Measurements from ENCODE around the gene MLF2. TPM values are rescaled to one million over a fixed set of nuclear protein-coding genes. Genes with fewer than 3 reads are reported as not detected.
A peak's percentile ranks its signal among the peaks of the same experiment; 100 is the strongest.

Gene MLF2
- total RNA-seq, 1 experiment from 2014 or later = 309 TPM

- TF ChIP-seq ZNF274 (IDR thresholded peaks at IDR 0.05; ENCODE audit: low read depth, low read length) (no peak), MAX (IDR thresholded peaks at IDR 0.05) (no peak), CEBPB (IDR thresholded peaks at IDR 0.05; ENCODE audit: low read depth) (no peak), POLR2A (IDR thresholded peaks at IDR 0.05; ENCODE audit: borderline replicate concordance, extremely low read depth, insufficient read depth, insufficient read length) (no peak)
- no peaks in the 10 kb centered on the region for H3K27me3 ChIP-seq (ENCODE audit: insufficient read depth, low read length)
- intact Hi-C loops (cut with micrococcal nuclease) = loop anchor here (2.0 kb wide), 1 partner anchor 15 kb away; the partner anchor contains the start of gene MLF2
- peak overlapping the region; percentile 85 to 90 for H3K4me3 ChIP-seq (replicated peaks in 1 of 2; ENCODE audit: low read depth in 1 of 2, low read length in 2 of 2)
- H2AFZ ChIP-seq (ENCODE audit: low read depth, low read length, poor library complexity, severe bottlenecking) = no peak overlapping the region
- H3K4me2 ChIP-seq (ENCODE audit: low read length) = peak overlapping the region; percentile 95
- ChIA-PET POLR2A (interaction anchor here (1.0 to 3.0 kb wide), 6 partner anchors 13 to 195 kb away, joined by 3 to 41 read pairs (median 13); partner anchors contain the start of genes CDCA3, COPS7A, MLF2 and USP5), RAD21 (ENCODE audit: low non-redundant PET in 1 of 2, low total read pairs in 2 of 2, uncharacterized antibody in 2 of 2, unreplicated experiment in 2 of 2) (no interaction called here), CTCF (interaction anchor here (1.0 to 3.0 kb wide), 7 partner anchors 10 to 85 kb away, joined by 3 to 53 read pairs (median 3); partner anchors contain the start of genes MLF2, P3H3 and USP5)
- DNase-seq (ENCODE audit: low read depth, low spot score) (no peak), ATAC-seq (no peak)
- no peaks in the 10 kb centered on the region for H3K9me3 ChIP-seq (ENCODE audit: control insufficient read depth in 1 of 2, insufficient read depth in 1 of 2, low read depth in 1 of 2, low read length in 2 of 2)
- peaks cover 29% of the 10 kb centered on the region for H3K79me2 ChIP-seq (ENCODE audit: insufficient read depth, low read length)
- BruUV-seq (replicated peaks) = no TSS peak
- H3K9me2 ChIP-seq (ENCODE audit: insufficient read depth) = no peaks in the 10 kb centered on the region
- peak overlapping the region; percentile 84 for H3K9ac ChIP-seq (ENCODE audit: low read length)
- H3K36me3 ChIP-seq (ENCODE audit: control insufficient read depth in 1 of 2, insufficient read depth in 2 of 2, low read length in 2 of 2) = peaks cover 9 to 13% of the 10 kb centered on the region in 2 experiments; a peak in 3 of 4 replicates
- peaks cover 45 to 75% of the 10 kb centered on the region in 2 experiments for H3K4me1 ChIP-seq (ENCODE audit: control insufficient read depth in 1 of 2, insufficient read depth in 2 of 2, low read length in 2 of 2)
- no peaks in the 10 kb centered on the region for H4K20me1 ChIP-seq (ENCODE audit: insufficient read depth)
- peak overlapping the region; percentile 72 for H3K27ac ChIP-seq (ENCODE audit: low read depth, low read length)
These were observed 14.7 kb upstream of the MLF2 start for GRCh38 chr12:6767353-6768319.

GRCh38 chr12:6766651-6767349, 13.9 kb upstream of the MLF2 start:
- Histone ChIP-seq H3K9me3 (ENCODE audit: control insufficient read depth in 1 of 2, insufficient read depth in 1 of 2, low read depth in 1 of 2, low read length in 2 of 2) (no peaks in the 10 kb centered on the region), H3K79me2 (ENCODE audit: insufficient read depth, low read length) (peaks cover 29% of the 10 kb centered on the region), H2AFZ (ENCODE audit: low read depth, low read length, poor library complexity, severe bottlenecking) (no peak overlapping the region), H3K9ac (ENCODE audit: low read length) (peak overlapping the region; percentile 84), H3K9me2 (ENCODE audit: insufficient read depth) (no peaks in the 10 kb centered on the region), H3K4me2 (ENCODE audit: low read length) (peak overlapping the region; percentile 95), H3K27me3 (ENCODE audit: insufficient read depth, low read length) (no peaks in the 10 kb centered on the region), H3K27ac (ENCODE audit: low read depth, low read length) (peak overlapping the region; percentile 72), H4K20me1 (ENCODE audit: insufficient read depth) (no peaks in the 10 kb centered on the region), H3K4me1 (ENCODE audit: control insufficient read depth in 1 of 2, insufficient read depth in 2 of 2, low read length in 2 of 2) (peaks cover 54 to 81% of the 10 kb centered on the region in 2 experiments), H3K4me3 (replicated peaks in 1 of 2; ENCODE audit: low read depth in 1 of 2, low read length in 2 of 2) (peak overlapping the region; percentile 85 to 90), H3K36me3 (ENCODE audit: control insufficient read depth in 1 of 2, insufficient read depth in 2 of 2, low read length in 2 of 2) (peaks cover 9 to 13% of the 10 kb centered on the region in 2 experiments; a peak in 3 of 4 replicates)
- intact Hi-C loops (cut with micrococcal nuclease) = loop anchor here (2.0 kb wide), 1 partner anchor 14 kb away; the partner anchor contains the start of gene MLF2
- RAD21 ChIA-PET (ENCODE audit: low non-redundant PET in 1 of 2, low total read pairs in 2 of 2, uncharacterized antibody in 2 of 2, unreplicated experiment in 2 of 2) = interaction anchor here in 1 of 2 experiments (2.3 kb wide), 1 partner anchor 14 kb away, joined by 15 read pairs; the partner anchor contains the start of gene MLF2
- DNase-seq (ENCODE audit: low read depth, low spot score) (no peak), ATAC-seq (peak; percentile 38)
- CTCF ChIA-PET = interaction anchor here (0.6 to 3.0 kb wide), 14 partner anchors 9 to 158 kb away, joined by 3 to 53 read pairs (median 3); partner anchors contain the start of genes COPS7A, MLF2, P3H3 and USP5
- BruUV-seq (replicated peaks) = no TSS peak
- POLR2A ChIA-PET = interaction anchor here (0.8 to 3.0 kb wide), 15 partner anchors 8 to 195 kb away, joined by 3 to 41 read pairs (median 7); partner anchors contain the start of genes C12orf57, CDCA3, COPS7A and GPR162
- TF ChIP-seq CBX3 (IDR thresholded peaks at IDR 0.05; ENCODE audit: low read depth) = no peak
- TF ChIP-seq JUND (IDR thresholded peaks at IDR 0.05) = no peak
- TF ChIP-seq EGR1 (IDR thresholded peaks at IDR 0.05; ENCODE audit: low read depth) = no peak
- TF ChIP-seq FOSL1 (IDR thresholded peaks at IDR 0.05; ENCODE audit: low read depth) = no peak
- no peak for TF ChIP-seq REST (IDR thresholded peaks at IDR 0.05; ENCODE audit: low read depth)
- TF ChIP-seq EZH2 (IDR thresholded peaks at IDR 0.05) = no peak

Data from HCT116 (cell line).